GM13976 (cell line): Measurements from ENCODE around the gene CBX4.

Source experiments
- DNase-seq: peaks from one replicate; pipeline ENCODE4 v3.0.0; 2012; ENCODE audit warnings: low spot score
- CTCF ChIP-seq: IDR thresholded peaks from 2 replicates; pipeline ENCODE4 v1.5.1; 2012; ENCODE audit warnings: borderline replicate concordance, mild to moderate bottlenecking; ENCODE audit not compliant: insufficient read depth; ENCODE audit errors: extremely low read depth, missing control alignments, control extremely low read depth
- in situ Hi-C: fragments of 300-500 bp; cut with MboI; formaldehyde crosslinking; loops from one replicate; pipeline ENCODE4 v1.12.0; 2022; ENCODE audit warnings: low sequenced_read_pairs, mixed read lengths, inconsistent platforms; ENCODE audit not compliant: unreplicated experiment

CBX4 gene

GRCh38 chr17:79839356-79840268 is at the start of gene CBX4:
TSS of gene CBX4 (minus strand) at chr17:79839440. CDS start at chr17:79839251, 189 bp downstream.
- in situ Hi-C loops: loop anchor here (5.0 kb wide), 1 partner anchor 32 kb away; no protein-coding TSS in a partner anchor
- peak; percentile 60 for TF ChIP-seq CTCF
- DNase-seq: peak; percentile 97

- in situ Hi-C loops: no loop called here
- DNase-seq: peak; percentile 9
- no peak for TF ChIP-seq CTCF
Observed at GRCh38 chr17:79888009-79888540, 48.8 kb upstream of the CBX4 start.

- no peak for TF ChIP-seq CTCF
- DNase-seq: peak; percentile 6
- in situ Hi-C loops: no loop called here
Observed at GRCh38 chr17:79887451-79887991, 48.3 kb upstream of the CBX4 start.

- DNase-seq: no peak
- TF ChIP-seq CTCF: no peak
- in situ Hi-C loops: no loop called here
Observed at GRCh38 chr17:79883202-79883601, 44.0 kb upstream of the CBX4 start.

- in situ Hi-C loops: no loop called here
- no peak for DNase-seq
- no peak for TF ChIP-seq CTCF
Observed at GRCh38 chr17:79878329-79878947, 39.2 kb upstream of the CBX4 start.

GRCh38 chr17:79877041-79877440 is 37.8 kb upstream of the CBX4 start:
- in situ Hi-C loops: no loop called here
- no peak for DNase-seq
- TF ChIP-seq CTCF: no peak
